Lung microvascular endothelial cell (primary cell): Measurements from ENCODE around the gene DPYSL3. TPM values are rescaled to one million over a fixed set of nuclear protein-coding genes. Genes with fewer than 3 reads are reported as not detected.

Experiments
- DNase-seq, 2 donors: peaks; one replicate each; pipeline versions ENCODE4 v3.0.0 to v3.0.0-alpha.2; 2010; ENCODE audit warnings: low read depth in 2 of 2
- total RNA-seq: library from RNA; depleted of rRNA; stranded (reverse); fragments of >200 nt; gene quantifications from 2 replicates; pipeline ENCODE4 v1.2.1, GENCODE V29; 2014

The DPYSL3 gene
- total RNA-seq, 1 donor from 2014 or later = 11.3 TPM

GRCh38 chr5:147441191-147441695, 68.6 kb downstream of the DPYSL3 start:
- DNase-seq = no peak

DNA sequence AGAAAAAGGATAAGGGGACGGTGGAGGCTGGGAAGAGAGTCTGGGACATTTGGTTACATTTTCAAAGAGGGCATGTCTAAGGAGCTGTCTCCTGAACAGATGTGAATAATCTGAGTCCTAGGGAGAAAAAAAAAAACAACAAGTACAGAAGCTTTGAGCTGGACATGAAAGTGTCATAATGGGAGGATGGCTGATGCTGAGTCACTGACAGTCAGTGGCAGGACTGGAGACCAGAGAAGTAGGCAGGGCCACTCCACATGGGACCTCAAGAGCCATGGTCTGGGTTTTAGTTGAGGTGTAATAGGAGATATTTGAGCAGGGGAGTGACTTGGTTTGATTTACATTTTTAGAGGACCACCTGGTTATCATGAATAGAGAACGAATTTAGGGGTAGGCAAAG, 70.6 kb downstream of the DPYSL3 start:
- peak in 1 of 2 donors; percentile 61 for DNase-seq

DNA sequence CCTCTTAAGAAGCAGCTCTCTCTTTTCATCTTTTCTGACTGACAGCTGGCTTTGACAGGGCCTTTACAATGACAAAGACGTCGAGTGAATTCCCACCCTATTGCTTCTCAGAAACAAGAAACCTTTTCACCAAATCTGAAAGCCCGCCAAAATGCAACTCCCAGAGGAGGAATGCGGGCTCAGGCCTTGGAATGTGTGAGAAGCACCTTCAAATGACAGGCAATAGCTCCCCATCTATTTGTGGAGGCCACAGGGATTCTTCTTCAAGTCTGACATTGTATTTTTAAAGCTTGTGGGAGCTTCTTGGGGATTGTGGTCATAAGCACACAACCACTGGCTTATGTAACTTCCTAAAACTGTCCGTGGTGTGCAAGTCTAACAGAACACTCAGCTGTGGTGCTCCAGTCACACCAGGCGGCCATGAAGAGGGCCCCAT, 72.7 kb downstream of the DPYSL3 start:
- DNase-seq = no peak

GRCh38 chr5:147436596-147436995, 73.3 kb downstream of the DPYSL3 start:
- no peak for DNase-seq

DNA sequence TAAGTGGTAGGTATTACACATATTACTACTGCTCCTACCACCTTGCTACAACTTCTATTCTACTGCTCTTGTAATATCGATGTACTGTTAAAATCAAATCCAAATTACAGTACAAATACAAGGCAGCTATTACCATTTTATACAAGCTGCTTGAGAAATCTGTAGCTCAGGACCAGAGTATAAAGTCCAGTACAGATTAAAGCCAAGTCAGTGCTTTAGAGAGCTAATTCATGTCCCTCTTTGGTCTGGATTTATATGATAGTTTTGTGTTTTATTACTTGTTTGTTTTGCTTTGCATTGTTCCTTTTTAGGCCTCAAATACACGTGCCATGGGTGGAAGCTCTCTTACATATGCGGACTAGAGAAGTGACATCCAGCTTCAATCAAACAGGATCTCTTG, 75.8 kb downstream of the DPYSL3 start:
- no peak for DNase-seq

- DNase-seq = no peak
Observed at GRCh38 chr5:147432323-147432722, 77.5 kb downstream of the DPYSL3 start.

- DNase-seq = no peak
Observed at GRCh38 chr5:147431586-147431985, 78.3 kb downstream of the DPYSL3 start.

DNA sequence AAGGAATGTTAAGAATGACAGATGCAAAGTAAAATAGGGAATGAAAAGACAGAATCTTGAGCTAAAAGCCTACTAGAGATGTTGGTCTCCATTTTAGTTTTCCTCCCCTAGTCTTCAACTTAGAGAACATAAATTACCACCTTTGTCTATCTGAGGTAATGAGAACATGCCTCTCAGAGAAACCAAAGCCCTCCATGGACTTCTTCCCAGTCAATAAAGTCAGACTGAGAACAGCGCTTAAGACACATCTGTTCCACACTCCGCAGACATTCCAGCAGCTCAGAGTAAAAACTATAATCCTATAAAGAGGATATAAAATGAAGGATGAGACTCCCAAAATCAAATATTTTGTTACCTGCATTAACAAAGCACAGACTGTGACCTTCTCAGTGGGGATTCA, 79.2 kb downstream of the DPYSL3 start:
- DNase-seq = no peak

DNA sequence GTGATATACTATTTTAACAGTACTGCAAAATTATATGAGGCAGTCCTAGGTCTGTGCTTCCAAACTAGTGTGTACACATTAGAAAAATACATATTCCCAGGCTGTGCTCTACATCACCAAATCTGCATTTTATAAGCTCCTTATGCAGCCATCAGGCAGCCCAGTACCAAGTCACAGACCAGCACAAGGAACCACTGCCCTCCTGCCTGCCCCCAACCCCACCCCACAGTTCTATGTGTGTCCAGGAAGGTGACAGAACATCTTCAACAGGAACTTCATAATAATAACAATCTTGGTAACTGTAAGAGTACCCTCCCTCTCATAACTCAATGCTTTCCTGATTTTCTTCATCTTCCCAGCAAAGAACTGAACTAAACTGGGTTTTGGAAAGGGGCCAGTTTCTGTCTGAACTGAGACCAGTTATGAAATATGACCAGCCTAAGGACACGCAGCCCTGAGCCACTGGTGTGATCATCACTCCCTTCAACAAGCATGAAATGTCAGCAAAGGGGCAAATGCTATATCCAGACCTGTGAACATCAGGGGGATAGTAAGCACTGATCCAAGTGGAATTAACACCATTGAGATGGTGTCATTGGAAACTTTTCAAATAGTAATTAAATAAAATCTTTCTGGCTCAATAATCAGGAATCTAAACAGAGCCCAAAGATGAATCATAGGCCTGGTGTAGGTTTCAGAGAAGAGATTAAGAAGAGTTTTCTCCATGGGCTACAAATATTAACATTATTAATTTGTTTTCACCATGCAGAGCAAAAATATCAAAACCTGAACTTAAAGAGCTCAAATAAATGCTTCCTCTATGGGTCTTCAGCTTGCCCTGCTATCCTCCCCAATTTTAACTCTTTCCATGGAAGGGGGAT, 82.1 kb downstream of the DPYSL3 start:
- peak; percentile 3 to 61 for DNase-seq

- no peak for DNase-seq
Observed at GRCh38 chr5:147426640-147427327, 83.1 kb downstream of the DPYSL3 start.

DNA sequence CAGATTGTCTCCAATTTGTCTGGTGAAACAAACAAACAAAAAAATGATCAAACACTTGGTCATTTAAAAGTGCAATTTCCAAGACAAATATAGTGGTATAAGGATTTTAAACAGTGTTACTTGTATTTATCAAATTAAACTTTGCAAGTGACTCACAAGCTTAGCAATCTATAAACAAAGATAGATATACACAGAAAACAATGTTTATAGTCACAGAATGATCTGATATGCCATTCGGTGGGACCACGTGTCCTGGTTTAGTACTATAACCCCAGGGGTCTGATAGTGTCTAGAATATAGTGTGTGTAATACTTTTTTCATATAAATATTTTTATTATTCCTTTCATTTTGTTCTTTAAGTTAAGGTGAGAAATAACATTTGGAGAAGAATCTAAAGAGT, 91.3 kb downstream of the DPYSL3 start:
- DNase-seq = no peak

DNA sequence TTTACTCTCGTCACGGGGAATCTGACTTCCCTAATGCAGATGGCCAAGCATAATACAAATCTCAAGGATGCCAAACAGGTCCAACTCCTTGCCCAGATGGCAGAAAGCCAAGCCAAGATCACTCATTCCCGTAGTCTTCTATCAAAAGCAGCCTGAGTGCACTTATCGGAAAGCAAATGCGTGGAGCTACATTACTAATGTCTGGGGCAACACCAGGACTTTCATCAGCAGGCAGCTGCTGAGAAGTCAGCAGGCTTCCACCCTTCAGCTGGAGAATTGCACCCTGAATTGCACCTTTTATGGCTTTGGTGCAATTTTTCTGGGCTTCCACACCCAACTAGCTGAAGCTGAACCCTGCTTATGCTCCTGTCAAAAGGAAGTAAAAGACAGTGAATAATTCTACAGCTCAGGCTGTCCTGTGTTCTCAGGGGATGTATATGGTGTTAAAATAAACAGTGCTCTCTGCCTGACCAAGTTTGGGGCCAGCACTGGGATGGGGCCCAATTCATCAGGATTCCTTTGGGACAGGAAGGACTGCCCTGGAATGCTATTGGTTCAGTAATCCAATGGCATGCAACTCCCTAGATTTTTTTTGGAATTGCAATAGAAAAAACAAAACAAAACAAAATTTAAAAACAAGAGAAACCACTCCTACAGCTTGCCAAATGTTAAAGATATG, 92.6 kb downstream of the DPYSL3 start:
- peak in 1 of 2 donors; percentile 90 for DNase-seq

DNA sequence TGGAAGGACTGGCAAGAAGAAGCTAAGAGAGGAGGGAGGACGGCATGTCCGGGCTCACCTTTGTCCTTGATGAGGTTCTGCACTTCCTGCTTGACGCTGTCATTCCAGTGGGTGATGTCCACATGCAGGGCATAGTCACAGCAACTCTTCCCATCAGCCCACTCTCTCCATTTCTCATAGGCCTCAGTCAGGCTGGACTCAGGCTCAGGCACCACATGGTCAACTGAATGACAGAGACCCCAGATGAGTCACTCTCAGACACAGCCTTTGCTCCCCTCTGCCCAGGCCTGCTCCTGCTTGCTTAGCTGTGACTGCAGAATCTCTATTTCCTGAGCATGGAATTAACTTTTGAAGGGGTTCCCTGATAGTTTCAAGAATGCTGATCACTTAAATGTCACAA, 94.2 kb downstream of the DPYSL3 start:
- peak in 1 of 2 donors; percentile 28 for DNase-seq

GRCh38 chr5:147413266-147413665, 96.6 kb downstream of the DPYSL3 start:
- no peak for DNase-seq

DNA sequence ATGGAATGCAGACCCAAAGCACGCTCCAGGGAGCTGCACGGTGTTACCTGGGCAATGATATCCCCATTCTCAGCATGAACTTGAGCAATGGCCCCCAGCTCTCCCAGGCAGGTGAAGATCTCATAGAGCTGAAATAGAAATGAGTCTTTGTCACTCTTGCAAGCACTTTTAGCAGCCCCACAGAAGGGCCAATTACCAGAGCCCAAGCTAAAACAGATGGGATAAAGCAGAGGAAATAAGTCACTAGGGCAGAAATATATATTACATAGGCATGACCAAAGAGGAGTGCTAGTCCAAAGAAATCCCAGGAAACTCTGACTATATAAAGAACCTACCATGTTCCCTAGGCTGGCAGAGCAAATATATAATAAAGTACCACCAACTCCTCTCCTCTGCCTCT, 97.3 kb downstream of the DPYSL3 start:
- DNase-seq = no peak

- no peak for DNase-seq
Observed at GRCh38 chr5:147411359-147412319, 98.2 kb downstream of the DPYSL3 start.

DNA sequence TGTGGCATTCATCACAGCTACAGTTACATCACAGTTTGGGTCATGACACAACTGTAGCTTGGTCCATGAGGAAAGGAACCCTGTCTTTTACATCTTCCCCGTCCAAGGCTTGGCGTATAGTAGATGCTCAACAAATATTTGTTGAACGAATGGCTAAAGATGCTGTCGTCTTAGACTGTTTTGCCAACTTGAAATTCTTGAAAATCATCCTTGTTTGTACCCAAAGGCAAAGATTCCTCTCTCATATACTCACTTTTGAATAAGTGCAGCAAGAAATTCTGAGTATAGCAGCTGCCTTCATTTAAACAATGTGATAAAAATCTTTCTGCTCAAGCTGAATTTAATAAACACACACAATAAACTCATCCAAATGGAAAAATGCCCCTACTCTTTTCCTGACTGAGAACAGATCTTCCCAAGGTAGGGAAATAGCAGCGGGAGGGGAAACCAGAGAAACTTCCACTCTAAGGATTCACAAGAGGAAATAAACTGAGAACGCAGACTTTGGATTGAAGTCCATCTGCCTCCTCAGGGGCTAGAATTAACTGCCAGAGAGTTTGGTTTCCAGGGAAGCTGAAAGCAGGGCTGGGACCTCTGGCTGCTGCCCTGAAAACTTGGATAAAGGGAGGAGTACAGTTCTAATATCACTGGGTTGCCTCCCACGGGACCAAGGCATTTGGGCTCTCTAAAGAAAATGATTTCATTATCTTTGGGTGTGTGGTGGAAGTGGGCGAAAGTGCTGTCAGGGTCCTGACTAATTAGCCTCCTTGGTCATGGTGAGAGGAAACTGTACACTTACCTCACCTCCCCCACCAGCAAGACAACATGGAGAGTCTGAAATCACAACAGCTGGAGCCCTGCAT, 99.1 kb downstream of the DPYSL3 start:
- no peak for DNase-seq

DNA sequence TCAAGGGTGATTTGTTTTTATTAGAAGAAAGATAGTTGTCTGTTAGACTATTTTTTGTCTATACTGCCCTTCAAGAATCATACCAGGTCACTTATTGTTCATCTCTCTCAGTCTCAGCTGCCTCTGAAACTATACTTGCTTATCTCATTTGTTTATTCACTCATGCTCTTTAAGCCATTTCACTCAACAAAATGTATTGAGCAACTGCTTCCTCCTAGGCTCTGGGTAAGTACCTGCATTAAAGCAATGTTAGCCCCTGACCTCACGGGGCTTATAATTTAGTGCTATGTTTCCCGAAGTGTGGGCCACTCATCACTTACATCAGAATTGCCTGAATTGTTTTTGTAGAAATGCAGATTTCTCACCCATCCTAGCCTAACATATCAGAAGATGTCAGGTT, 100.9 kb downstream of the DPYSL3 start:
- no peak for DNase-seq

- DNase-seq = peak in 1 of 2 donors; percentile 63
Observed at GRCh38 chr5:147407094-147407681, 102.7 kb downstream of the DPYSL3 start.
